GM19238 (cell line): ENCODE measurements around the gene ZNF101.

Source experiments
- DNase-seq: peaks from one replicate; pipeline ENCODE4 v3.0.0; 2011; ENCODE audit warnings: low spot score; ENCODE audit not compliant: insufficient read length

The ZNF101 gene

DNA sequence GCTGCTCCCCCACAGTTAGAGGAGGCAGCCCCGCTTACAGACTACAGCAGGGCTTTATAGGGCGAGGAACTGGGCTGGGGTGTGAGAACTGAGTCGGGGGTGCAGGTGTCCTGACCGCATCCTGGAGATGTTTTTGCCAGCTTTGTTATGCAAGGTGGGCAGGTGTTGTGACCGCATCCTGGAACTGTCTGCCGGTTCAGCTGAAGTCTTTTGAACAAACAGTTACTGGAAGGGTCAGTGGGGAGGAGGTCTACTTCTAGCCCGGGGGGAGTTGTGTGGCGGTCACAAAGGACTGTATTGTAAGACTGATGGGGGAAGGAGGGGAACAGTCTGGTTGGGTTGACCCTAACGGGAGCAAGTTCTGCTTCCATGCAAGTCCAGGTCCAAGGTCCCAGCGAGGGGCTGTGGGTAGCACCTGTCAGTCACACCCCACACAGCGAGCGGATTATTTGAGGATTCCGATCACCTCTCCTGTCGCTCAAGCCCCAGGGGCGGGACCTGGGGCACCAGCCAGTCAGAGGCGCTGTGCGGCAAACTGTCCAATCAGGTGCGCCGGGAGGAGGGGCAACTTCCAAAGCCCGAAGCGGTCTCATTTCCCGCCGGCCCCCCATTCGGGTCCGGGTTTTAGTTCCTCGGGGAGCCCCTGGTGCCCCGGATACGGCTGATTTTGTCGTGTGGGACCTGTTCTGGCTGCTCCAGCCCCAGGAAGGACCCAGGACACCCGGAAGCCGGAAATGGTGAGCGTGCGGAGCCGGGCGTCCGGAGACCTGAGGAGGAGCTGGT is at the start of gene ZNF101:
Gene ZNF101 (plus strand): TSS at position 610 of the 783 bp plus-strand sequence. CDS start 125 bp downstream, at position 735.
- DNase-seq, result peak; percentile 81

- no peak for DNase-seq
These were observed 49.3 kb upstream of the ZNF101 start for GRCh38 chr19:19619181-19619848.

GRCh38 chr19:19619849-19620210 is 48.8 kb upstream of the ZNF101 start:
- DNase-seq, result no peak

DNA sequence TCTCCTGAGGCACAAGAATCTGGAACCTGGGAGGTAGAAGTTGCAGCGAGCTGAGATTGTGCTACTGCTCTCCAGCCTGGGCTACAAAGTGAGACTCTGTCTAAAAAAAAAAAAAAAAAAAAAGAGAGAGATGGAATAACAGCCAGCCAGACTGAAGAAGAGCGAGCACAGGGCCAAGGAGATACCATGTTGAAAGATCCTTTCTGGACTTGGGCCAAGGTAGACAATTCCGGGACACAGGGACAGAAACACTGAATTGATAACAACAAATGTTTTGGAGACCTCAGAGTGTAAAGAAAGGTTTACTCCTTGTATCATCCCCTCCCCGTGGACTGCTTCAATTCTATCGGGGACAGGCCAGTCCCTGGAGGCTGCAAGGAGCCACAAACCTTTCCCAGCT is 45.3 kb upstream of the ZNF101 start:
- DNase-seq, result no peak

DNA sequence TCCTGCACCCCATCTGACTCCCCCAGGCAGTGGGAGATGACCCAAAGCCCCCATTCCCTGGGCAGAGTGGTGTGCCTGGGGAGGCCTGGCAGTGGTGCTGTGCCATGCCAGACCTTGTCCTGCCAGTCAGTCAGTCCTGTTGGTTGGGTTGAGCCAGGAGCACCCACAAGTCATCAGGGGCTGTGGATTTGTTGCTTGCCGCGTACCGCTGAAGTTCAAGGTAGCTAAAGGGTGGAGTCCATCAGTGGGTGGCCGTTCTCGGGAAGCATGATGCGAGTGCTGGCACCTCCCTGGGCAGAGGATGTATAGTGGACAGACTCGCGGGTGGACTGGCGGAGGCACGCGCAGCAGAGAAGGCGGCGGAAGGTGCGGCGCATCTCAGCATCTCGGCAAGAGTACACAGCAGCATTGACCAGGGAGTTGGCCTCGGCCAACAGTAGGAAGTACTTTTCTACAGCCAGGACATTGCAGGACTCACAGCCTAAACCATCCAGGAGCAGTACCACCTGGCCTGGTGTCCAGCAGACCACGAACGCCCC is 44.5 kb upstream of the ZNF101 start:
- no peak for DNase-seq

- DNase-seq, result no peak
These were observed 41.8 kb upstream of the ZNF101 start for GRCh38 chr19:19626516-19627472.

- peak; percentile 93 for DNase-seq
These were observed 40.8 kb upstream of the ZNF101 start, which contains the start of gene LPAR2 for GRCh38 chr19:19627621-19628500. Gene LPAR2 (minus strand): TSS chr19:19628220. CDS start chr19:19627275, 945 bp downstream.

DNA sequence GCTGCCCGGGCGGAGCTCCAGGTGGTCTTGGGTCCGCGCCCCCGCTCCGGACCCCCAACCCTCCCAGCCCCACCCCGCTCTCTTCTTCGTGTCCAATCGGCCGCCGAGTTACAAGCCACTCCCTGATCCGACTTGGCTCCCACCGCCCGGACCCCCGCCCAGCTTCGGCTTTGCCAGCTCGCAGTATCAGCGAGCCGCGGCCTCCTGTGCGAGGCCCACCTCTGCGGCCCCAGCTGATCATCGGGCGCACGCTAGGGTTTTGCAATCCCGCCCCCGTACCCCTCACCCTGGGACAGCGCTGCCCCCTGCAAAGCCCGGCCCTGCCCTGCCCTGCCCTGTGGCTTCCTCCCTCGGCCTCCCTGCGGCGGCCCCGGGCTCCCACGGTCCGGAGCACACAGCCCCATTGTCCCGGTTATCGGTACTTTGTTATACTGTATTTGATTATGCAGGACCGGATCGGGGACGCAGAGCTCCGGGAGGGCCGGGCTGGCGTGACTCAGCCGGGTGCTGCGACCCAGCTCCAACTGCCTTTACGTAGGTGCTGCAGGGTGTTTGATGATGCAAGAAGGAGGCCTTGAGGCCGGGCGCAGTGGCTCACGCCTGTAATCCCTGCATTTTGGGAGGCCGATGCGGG is 40.0 kb upstream of the ZNF101 start:
- DNase-seq, result no peak

GRCh38 chr19:19630062-19630414 is 38.6 kb upstream of the ZNF101 start:
- no peak for DNase-seq

GRCh38 chr19:19630426-19630825 is 38.2 kb upstream of the ZNF101 start:
- no peak for DNase-seq

DNA sequence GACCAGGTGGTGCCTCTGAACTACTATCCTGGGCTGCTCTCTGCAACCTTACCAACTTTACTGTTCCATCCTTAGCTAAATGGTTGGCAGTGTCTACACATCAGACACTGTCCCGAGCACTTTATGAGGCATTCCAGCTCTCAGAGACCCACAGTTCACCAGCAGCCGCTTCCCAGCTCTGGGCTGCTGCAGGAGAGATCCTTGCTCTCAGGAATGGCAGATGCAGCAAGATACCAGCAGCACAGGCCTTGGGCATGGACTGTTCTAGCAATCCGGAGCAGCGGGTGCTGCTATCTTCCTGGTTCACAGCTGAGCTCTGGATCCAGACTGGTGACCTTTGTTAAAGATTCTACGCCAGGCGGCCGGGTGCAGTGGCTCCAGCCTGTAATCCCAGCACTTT is 37.3 kb upstream of the ZNF101 start:
- DNase-seq, result no peak

- DNase-seq, result no peak
These were observed 36.0 kb upstream of the ZNF101 start for GRCh38 chr19:19632661-19633060.

- DNase-seq, result no peak
These were observed 34.7 kb upstream of the ZNF101 start for GRCh38 chr19:19633711-19634515.

GRCh38 chr19:19634516-19635312 is 33.9 kb upstream of the ZNF101 start:
- no peak for DNase-seq

GRCh38 chr19:19635313-19635702 is 33.3 kb upstream of the ZNF101 start:
- no peak for DNase-seq

DNA sequence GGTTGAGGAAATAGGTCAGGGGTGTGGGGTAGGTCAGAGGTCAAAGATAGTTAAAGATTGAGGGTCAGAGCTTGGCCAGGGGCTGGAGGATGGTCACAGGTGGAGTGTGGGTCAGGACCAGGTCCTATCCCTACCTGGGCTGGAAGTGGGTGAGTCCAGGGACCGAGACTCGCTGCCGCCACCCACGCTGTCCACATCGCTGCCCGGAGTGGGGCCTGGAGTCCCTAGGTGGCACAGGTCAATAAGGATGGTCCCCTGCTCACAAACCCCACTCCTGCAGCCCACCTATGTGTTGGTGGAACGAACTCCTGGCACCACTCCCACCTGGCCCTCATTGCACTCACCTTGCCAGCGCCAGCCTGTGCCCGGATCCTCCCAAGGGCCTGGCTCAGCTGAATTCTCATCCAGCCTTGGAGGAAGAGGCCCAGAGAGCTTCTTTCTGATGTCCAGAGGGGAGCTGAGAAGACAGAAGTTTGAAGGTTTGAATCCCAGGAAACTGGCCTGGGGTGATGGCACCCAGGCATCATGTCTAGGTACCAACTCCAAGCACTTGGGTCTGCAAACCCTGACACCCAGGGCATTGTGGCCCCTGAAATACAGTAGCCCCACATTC is 32.0 kb upstream of the ZNF101 start:
- no peak for DNase-seq

DNA sequence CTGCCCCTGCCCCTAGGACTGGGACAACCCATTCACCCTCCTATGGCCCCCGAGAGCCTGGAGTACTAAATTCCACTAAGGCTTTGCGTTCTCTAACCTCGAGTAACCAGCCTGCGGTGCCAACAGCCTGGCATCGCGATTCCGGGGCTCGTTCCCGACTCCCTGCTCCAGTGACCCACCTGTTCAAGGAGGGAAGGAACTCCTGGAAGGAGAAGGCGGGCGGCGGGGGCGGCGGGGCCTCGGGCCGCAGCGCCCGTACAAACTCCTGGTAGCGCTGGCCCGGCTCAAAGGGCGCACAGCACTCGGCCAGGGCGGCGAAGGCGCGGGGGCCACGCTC is 31.5 kb upstream of the ZNF101 start:
- DNase-seq, result no peak
